ENCODE data around the gene CDKN2B-AS1.

The CDKN2B-AS1 gene

DNA sequence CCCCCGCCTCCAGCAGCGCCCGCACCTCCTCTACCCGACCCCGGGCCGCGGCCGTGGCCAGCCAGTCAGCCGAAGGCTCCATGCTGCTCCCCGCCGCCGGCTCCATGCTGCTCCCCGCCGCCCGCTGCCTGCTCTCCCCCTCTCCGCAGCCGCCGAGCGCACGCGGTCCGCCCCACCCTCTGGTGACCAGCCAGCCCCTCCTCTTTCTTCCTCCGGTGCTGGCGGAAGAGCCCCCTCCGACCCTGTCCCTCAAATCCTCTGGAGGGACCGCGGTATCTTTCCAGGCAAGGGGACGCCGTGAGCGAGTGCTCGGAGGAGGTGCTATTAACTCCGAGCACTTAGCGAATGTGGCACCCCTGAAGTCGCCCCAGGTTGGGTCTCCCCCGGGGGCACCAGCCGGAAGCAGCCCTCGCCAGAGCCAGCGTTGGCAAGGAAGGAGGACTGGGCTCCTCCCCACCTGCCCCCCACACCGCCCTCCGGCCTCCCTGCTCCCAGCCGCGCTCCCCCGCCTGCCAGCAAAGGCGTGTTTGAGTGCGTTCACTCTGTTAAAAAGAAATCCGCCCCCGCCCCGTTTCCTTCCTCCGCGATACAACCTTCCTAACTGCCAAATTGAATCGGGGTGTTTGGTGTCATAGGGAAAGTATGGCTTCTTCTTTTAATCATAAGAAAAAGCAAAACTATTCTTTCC lies 19.7 kb upstream of the CDKN2B-AS1 start:
- Histone ChIP-seq H4K12ac (ENCODE audit: low read depth, low read length) (no peak overlapping the region), H3K9ac (ENCODE audit: low read length) (peak overlapping the region; percentile 60), H3K9me3 (ENCODE audit: insufficient read depth, low read depth, low read length) (peaks cover 5% of the 10 kb centered on the region), H3K36me3 (ENCODE audit: control insufficient read depth in 1 of 2, insufficient read depth in 2 of 2, low read length in 2 of 2) (no peaks in the 10 kb centered on the region), H3K4me1 (ENCODE audit: control insufficient read depth in 1 of 2, insufficient read depth in 2 of 2, low read length in 2 of 2) (peaks cover 9 to 12% of the 10 kb centered on the region in 2 experiments), H3K23ac (ENCODE audit: low read length) (no peak overlapping the region), H3K18ac (ENCODE audit: low read length) (no peak overlapping the region), H2AFZ (ENCODE audit: insufficient read depth, low read length, poor library complexity) (peak overlapping the region; percentile 30), H3K4me2 (ENCODE audit: low read length) (peak overlapping the region; percentile 90), H2BK120ac (ENCODE audit: insufficient read depth, low read length, poor library complexity) (no peak overlapping the region), H4K8ac (ENCODE audit: low read depth, low read length) (no peak overlapping the region), H3K14ac (ENCODE audit: low read length) (no peak overlapping the region), H3K79me2 (ENCODE audit: control insufficient read depth, insufficient read depth, low read length, poor library complexity) (no peaks in the 10 kb centered on the region), H2BK12ac (ENCODE audit: low read length) (no peak overlapping the region), H3K79me1 (ENCODE audit: low read length) (peaks cover 2% of the 10 kb centered on the region), H2AK5ac (ENCODE audit: low read length) (no peak overlapping the region), H3K27ac (ENCODE audit: low read depth, low read length) (no peak overlapping the region), H3K4ac (ENCODE audit: low read depth, low read length) (no peak overlapping the region), H3K27me3 (ENCODE audit: insufficient read depth, low read length) (peaks cover 59% of the 10 kb centered on the region), H4K91ac (ENCODE audit: low read depth, low read length) (no peak overlapping the region), H2BK5ac (ENCODE audit: low read depth, low read length, poor library complexity) (no peak overlapping the region), H3K4me3 (ENCODE audit: low read depth, low read length) (peak overlapping the region; percentile 57)
- peak in 1 of 2 donors; percentile 25 for DNase-seq
- no CpG with 5 or more reads among the region's 51 CpGs for WGBS (ENCODE audit: extremely low coverage, insufficient coverage, insufficient read length)

DNA sequence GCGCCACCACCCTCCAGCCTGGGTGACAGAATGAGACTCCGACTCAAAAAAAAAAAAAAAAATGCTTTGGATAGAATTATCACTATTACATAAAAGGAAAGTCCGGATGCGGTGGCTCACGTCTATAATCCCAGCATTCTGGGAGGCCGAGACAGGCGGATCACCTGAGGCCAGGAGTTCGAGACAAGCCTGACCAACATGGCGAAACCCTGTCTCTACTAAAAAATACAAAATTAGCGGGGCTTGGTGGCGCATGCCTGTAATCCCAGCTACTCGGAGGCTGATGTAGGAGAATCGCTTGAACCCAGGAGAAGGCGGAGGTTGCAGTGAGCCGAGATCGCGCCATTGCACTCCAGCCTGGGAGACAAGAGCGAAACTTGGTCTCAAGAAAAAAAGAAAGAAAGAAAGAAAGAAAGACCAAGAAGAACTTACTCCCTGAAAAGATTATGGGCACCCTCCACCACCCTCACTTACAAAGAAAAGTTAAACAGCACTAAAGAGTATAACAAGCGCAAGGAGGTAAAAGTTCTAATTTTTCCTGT lies 18.2 kb upstream of the CDKN2B-AS1 start:
- no peak for DNase-seq
- H3K23ac ChIP-seq (ENCODE audit: low read length): no peak overlapping the region
- H3K27ac ChIP-seq (ENCODE audit: low read depth, low read length): no peak overlapping the region
- no peak overlapping the region for H3K4me2 ChIP-seq (ENCODE audit: low read length)
- no peak overlapping the region for H3K4me3 ChIP-seq (ENCODE audit: low read depth, low read length)
- no peak overlapping the region for H3K14ac ChIP-seq (ENCODE audit: low read length)
- WGBS (ENCODE audit: extremely low coverage, insufficient coverage, insufficient read length): no CpG with 5 or more reads among the region's 19 CpGs
- no peak overlapping the region for H4K12ac ChIP-seq (ENCODE audit: low read depth, low read length)
- no peak overlapping the region for H2AFZ ChIP-seq (ENCODE audit: insufficient read depth, low read length, poor library complexity)
- H3K36me3 ChIP-seq (ENCODE audit: control insufficient read depth in 1 of 2, insufficient read depth in 2 of 2, low read length in 2 of 2): no peaks in the 10 kb centered on the region
- peaks cover 2% of the 10 kb centered on the region for H3K79me1 ChIP-seq (ENCODE audit: low read length)
- H4K91ac ChIP-seq (ENCODE audit: low read depth, low read length): no peak overlapping the region
- no peak overlapping the region for H2BK120ac ChIP-seq (ENCODE audit: insufficient read depth, low read length, poor library complexity)
- H3K27me3 ChIP-seq (ENCODE audit: insufficient read depth, low read length): peaks cover 45% of the 10 kb centered on the region
- H3K18ac ChIP-seq (ENCODE audit: low read length): no peak overlapping the region
- H3K79me2 ChIP-seq (ENCODE audit: control insufficient read depth, insufficient read depth, low read length, poor library complexity): no peaks in the 10 kb centered on the region
- H2AK5ac ChIP-seq (ENCODE audit: low read length): no peak overlapping the region
- peaks cover 2 to 6% of the 10 kb centered on the region in 2 experiments for H3K4me1 ChIP-seq (ENCODE audit: control insufficient read depth in 1 of 2, insufficient read depth in 2 of 2, low read length in 2 of 2)
- H3K9me3 ChIP-seq (ENCODE audit: insufficient read depth, low read depth, low read length): no peaks in the 10 kb centered on the region
- H3K9ac ChIP-seq (ENCODE audit: low read length): no peak overlapping the region
- H2BK5ac ChIP-seq (ENCODE audit: low read depth, low read length, poor library complexity): no peak overlapping the region
- H2BK12ac ChIP-seq (ENCODE audit: low read length): no peak overlapping the region
- H4K8ac ChIP-seq (ENCODE audit: low read depth, low read length): no peak overlapping the region
- H3K4ac ChIP-seq (ENCODE audit: low read depth, low read length): no peak overlapping the region

DNA sequence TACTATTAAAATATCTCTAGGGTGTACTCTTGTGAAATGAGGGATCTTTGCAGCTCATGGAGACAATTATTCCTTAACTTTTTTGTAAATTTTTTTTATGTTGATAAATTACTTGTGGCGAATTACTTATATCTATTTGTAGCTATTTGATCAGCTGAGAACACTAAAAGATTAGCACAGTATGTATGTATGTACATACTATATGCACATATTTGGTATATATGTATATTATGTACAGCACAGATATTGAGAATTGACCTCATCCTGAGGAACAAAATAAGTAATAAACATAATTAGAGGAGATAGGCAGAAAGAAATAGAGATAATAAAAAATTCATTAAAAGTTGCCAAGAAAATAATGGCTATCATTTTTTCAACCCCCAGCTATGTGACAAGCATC lies 12.2 kb upstream of the CDKN2B-AS1 start:
- Histone ChIP-seq H3K9me3 (ENCODE audit: insufficient read depth, low read depth, low read length) (no peaks in the 10 kb centered on the region), H4K8ac (ENCODE audit: low read depth, low read length) (no peak overlapping the region)
- DNase-seq: no peak

DNA sequence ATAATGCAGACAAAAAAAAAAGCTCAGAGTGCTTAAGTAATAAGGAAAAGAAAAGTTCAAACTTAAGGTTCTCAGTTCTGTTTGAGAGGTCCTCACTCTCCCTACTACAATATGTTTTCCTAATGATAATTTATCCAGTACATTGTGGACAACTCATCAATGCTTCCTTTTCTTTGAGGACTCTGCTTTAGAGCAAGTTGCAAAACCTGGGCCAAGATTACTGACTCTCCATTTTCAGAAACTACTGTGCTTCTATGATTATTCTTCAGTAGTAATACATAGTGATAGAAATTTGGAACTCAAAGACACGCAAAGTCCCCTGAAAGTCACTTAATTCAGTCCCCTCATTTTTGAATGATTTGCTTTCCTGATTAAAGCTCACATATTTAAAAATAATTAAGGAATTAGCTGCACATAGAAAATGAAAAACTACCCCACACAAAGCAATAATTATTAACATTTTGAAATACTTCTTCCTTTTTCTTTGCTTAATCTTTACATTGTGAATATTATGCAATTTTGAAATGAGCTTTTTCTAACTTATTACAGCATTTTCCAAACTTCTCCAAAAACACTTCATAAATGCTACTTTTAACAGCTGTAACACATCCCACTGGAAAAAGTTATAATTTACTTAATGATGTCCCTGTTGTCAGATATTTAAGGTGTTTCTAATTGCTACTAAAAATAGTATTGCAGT lies 11.6 kb upstream of the CDKN2B-AS1 start:
- peaks cover 7% of the 10 kb centered on the region for H3K27me3 ChIP-seq (ENCODE audit: insufficient read depth, low read length)
- H3K4ac ChIP-seq (ENCODE audit: low read depth, low read length): no peak overlapping the region
- H3K4me3 ChIP-seq (ENCODE audit: low read depth, low read length): no peak overlapping the region
- H2BK5ac ChIP-seq (ENCODE audit: low read depth, low read length, poor library complexity): no peak overlapping the region
- no peak overlapping the region for H2BK120ac ChIP-seq (ENCODE audit: insufficient read depth, low read length, poor library complexity)
- H3K4me1 ChIP-seq (ENCODE audit: control insufficient read depth in 1 of 2, insufficient read depth in 2 of 2, low read length in 2 of 2): no peaks in the 10 kb centered on the region
- H3K79me1 ChIP-seq (ENCODE audit: low read length): no peaks in the 10 kb centered on the region
- H3K18ac ChIP-seq (ENCODE audit: low read length): no peak overlapping the region
- no peak overlapping the region for H2AFZ ChIP-seq (ENCODE audit: insufficient read depth, low read length, poor library complexity)
- no peak overlapping the region for H3K9ac ChIP-seq (ENCODE audit: low read length)
- H4K8ac ChIP-seq (ENCODE audit: low read depth, low read length): no peak overlapping the region
- no peaks in the 10 kb centered on the region for H3K9me3 ChIP-seq (ENCODE audit: insufficient read depth, low read depth, low read length)
- no peak overlapping the region for H3K23ac ChIP-seq (ENCODE audit: low read length)
- no peak overlapping the region for H2AK5ac ChIP-seq (ENCODE audit: low read length)
- no peaks in the 10 kb centered on the region for H3K79me2 ChIP-seq (ENCODE audit: control insufficient read depth, insufficient read depth, low read length, poor library complexity)
- no peaks in the 10 kb centered on the region for H3K36me3 ChIP-seq (ENCODE audit: control insufficient read depth in 1 of 2, insufficient read depth in 2 of 2, low read length in 2 of 2)
- no peak overlapping the region for H4K12ac ChIP-seq (ENCODE audit: low read depth, low read length)
- no CpG with 5 or more reads among the region's 1 CpG for WGBS (ENCODE audit: extremely low coverage, insufficient coverage, insufficient read length)
- H3K14ac ChIP-seq (ENCODE audit: low read length): no peak overlapping the region
- no peak overlapping the region for H4K91ac ChIP-seq (ENCODE audit: low read depth, low read length)
- no peak for DNase-seq
- H2BK12ac ChIP-seq (ENCODE audit: low read length): no peak overlapping the region
- no peak overlapping the region for H3K27ac ChIP-seq (ENCODE audit: low read depth, low read length)
- H3K4me2 ChIP-seq (ENCODE audit: low read length): no peak overlapping the region

More for the DNA sequence above, 12.2 kb upstream of the CDKN2B-AS1 start:
- Histone ChIP-seq H3K79me1 (ENCODE audit: low read length) (no peaks in the 10 kb centered on the region), H2AK5ac (ENCODE audit: low read length) (no peak overlapping the region), H3K18ac (ENCODE audit: low read length) (no peak overlapping the region), H2BK120ac (ENCODE audit: insufficient read depth, low read length, poor library complexity) (no peak overlapping the region), H3K4me3 (ENCODE audit: low read depth, low read length) (no peak overlapping the region), H3K23ac (ENCODE audit: low read length) (no peak overlapping the region), H3K4me1 (ENCODE audit: control insufficient read depth in 1 of 2, insufficient read depth in 2 of 2, low read length in 2 of 2) (no peaks in the 10 kb centered on the region), H3K4ac (ENCODE audit: low read depth, low read length) (no peak overlapping the region), H3K4me2 (ENCODE audit: low read length) (no peak overlapping the region), H3K14ac (ENCODE audit: low read length) (no peak overlapping the region), H4K12ac (ENCODE audit: low read depth, low read length) (no peak overlapping the region), H2BK5ac (ENCODE audit: low read depth, low read length, poor library complexity) (no peak overlapping the region), H3K27me3 (ENCODE audit: insufficient read depth, low read length) (peaks cover 7% of the 10 kb centered on the region), H3K79me2 (ENCODE audit: control insufficient read depth, insufficient read depth, low read length, poor library complexity) (no peaks in the 10 kb centered on the region), H3K36me3 (ENCODE audit: control insufficient read depth in 1 of 2, insufficient read depth in 2 of 2, low read length in 2 of 2) (no peaks in the 10 kb centered on the region), H3K9ac (ENCODE audit: low read length) (no peak overlapping the region), H3K27ac (ENCODE audit: low read depth, low read length) (no peak overlapping the region), H2BK12ac (ENCODE audit: low read length) (no peak overlapping the region), H4K91ac (ENCODE audit: low read depth, low read length) (no peak overlapping the region), H2AFZ (ENCODE audit: insufficient read depth, low read length, poor library complexity) (no peak overlapping the region)
- no CpG with 5 or more reads among the region's 1 CpG for WGBS (ENCODE audit: extremely low coverage, insufficient coverage, insufficient read length)

All from trophoblast cell (in vitro differentiated cells and primary cell).